Stimulated activated CD4-positive, alpha-beta T cell treated with anti-CD3 and anti-CD28 coated beads, Interleukin-4, amount 100 ng/mL, for 1 hour (primary cell): ENCODE data around the gene CERS6.

ENCODE experiments used
- DNase-seq: peaks from one replicate; pipeline ENCODE4 v3.0.0-alpha.2; 2020

The CERS6 gene

DNA sequence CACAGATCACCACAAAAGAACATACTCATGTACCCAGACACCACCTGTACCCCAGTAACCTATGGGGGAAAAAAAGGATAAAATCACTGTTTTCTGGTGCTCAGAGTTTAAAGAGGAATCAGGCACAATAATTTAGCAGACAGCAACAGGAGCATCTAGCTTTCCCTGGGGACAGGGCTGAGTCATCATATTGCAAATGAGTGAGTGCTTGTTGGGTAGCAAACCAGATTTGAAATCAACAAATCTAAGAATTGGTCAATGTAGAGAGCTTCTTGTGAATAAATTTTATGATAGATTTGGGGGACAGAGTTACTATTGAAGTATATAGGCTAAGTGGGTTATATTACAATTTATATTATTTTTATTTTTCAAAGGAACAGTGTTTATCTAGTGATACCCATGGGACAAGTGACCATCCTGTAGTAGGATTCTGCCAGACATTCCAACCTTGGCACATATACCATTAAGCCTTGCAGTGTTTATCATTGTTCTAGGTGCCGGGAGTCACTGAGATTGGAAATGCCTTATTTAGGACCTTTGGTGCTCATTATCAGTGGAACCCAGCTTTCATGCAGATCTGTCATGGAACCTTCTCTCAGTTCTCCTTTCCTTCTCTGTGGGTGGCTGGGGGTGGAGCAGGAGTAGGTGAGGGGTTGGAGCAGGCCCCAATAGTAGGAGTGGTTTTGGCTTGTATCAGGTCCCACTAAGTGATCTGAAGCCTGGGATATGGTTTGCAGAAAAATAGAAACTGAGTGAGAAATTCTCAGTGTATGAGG is 117.2 kb downstream of the CERS6 start:
- no peak for DNase-seq

DNA sequence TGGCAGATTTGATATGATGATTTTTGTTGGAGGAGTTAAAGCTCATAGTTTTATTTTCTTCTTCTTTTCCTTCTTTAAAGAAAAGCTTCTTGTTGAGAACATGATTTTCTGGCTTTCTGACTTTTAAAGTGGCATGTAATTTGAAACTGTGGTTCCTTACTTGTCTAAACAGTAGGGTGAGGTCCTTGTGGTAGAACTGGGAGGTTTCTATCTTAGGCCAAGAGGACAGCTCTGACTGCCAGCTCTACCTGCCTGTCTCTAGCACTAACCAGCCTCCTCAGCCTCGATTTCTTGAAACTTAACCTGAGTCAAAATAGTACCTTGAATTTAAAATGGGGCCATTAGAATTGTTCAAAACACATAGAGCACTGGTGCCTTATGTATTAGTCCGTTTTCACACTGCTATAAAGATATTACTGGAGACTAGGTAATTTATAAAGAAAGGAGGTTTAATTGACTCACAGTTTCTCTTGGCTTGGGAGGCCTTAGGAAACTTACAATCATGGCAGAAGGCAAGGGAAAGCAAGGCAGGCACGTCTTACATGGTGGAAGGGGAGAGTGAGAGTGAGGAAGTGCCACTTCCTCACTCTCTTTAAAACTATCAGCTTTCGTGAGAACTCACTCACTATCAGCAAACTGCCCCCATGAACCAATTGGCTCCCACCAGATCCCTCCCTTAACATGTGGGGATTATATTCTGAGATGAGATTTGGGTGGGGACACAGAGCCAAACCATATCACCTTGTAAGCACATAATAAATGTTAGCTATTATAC is 119.0 kb downstream of the CERS6 start:
- DNase-seq = no peak

DNA sequence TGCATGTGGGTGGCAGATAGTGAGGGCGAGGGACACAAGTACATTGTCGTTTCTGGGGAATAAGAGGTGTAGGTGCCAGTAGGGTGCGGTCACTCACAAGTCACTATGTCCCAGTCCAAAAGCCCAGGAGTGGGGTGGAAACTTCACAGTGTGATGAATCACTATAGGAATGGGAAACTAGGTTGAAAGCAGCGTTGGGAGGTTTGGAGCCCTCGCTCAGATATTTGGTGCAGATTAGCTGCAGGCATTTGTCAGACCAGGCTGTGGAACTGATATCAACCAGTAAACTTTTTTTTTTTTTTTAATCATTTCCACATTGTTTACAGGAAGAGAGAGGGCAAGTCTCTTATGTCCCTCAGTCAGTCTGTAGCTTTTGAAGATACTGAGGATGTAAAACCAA is 121.8 kb downstream of the CERS6 start:
- DNase-seq = no peak

DNA sequence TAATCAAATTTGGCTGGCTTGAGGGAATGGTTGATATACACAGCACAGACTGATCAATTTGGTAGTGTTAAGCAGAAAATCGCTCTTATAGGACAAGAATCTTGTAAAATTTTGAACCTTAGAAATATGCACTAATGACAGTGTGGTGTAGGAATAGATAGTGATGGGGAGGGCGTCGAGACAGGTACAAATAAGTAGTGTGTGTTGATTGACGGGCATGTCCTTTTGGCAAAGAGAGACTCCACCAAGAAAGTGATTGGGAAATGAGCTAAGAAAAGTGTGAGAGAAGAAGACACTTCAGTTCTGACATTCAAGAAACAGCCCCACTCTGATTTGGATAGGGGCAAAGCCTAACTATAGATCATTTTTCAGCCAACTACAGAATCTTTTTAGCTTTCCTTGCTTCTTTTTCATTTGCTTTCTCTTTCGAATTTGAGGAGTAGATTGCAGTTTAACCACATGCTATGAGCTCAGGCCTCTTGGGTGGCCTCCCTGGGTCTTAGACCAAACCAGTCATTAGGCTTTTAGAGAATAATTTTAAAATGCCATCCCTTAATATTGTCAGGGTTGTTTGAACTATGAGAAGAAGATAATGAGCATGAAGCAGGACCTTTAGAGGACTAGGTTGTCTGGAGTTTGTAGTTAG is 127.1 kb downstream of the CERS6 start:
- DNase-seq = no peak

DNA sequence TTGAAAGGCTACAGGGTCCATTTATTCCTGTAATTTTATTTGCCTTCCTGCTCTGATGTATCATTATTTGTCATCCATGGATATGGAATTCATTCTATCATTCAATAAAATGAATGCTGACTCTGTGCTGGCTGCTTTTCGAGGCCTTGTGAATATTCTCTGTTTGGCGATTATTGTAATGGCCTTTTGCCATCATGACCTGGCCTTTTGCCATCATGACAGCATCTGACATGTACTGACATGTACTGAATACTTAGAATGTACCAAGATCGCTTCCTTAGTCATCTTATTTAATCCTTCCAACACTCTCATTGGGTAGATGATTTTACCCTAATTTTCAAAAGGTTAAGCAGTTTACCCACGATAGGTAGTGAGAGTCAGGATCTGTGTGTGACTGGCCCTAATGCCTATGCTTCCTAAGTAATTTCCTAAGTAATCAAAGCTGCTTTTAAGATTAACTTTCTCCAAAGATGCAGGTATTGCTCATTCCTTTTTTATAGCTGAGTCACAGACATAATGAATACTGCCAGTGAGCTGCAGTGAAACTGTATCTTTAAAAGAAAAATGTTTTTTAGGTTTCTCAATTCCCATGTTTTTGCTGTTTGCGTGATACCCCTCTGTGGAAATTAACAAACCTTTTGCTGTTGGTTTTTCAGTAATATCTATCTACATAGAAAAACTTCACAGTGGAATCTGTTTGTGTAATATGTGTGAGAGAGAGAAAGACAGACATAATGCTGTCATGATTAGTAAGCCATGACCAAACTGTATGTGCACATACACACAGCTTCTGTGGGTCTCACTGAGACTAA is 127.8 kb downstream of the CERS6 start:
- DNase-seq = no peak

DNA sequence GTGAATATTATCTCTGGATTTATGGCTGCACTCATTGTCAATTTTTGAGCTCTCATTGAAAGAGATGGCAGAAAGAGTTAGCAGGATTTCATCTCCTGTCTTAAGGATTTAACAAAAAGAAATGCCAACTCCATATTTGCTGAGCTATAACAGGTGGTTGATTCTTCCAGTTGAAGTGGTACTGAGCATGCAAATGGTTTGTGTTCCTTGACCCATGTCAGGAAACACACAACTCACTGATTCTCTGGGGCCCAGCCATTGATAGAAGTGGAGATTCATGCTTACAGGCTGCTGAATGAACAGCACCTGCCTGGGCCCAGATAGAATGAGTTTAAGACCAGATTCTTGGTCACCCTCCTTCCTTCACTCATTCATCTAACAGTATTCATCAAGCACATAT is 128.8 kb downstream of the CERS6 start:
- no peak for DNase-seq

DNA sequence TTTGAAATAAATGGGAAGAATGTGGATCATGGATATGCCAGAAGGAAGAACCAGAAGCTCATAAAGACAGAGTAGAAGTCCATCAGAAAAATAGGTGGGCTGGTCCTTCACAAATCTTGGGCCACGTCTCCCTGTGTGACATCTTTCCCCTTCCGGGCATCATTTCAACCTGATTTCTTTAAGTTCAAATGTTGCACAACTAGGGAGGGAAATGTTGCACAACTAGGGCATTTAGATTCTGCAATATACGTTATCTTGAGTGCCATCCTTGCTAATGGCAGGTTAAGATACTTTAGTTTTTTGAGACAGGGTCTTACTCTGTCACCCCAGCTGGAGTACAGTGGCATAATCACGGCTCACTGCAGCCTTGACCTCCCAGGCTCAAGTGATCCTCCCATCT is 129.6 kb downstream of the CERS6 start:
- DNase-seq = no peak

DNA sequence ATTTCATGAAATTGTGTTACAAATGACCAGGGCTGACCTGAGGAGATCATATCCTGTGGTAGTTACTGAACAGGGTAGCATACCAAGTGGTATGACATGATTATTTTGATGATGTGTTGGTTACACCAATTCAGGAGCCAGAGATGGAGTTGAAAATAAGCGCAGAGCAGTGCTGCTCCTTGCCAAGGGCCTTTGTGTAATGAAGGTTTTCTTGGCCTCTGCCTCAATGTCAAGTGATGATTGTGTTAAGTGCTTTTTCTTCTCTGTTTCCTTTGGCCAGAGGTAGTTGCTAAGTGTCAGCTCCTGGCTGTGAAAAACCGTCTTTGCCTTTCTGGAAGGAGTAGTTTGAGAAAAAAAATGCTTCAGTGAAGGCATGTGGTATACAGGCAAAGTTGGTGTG is 131.2 kb downstream of the CERS6 start:
- no peak for DNase-seq

DNA sequence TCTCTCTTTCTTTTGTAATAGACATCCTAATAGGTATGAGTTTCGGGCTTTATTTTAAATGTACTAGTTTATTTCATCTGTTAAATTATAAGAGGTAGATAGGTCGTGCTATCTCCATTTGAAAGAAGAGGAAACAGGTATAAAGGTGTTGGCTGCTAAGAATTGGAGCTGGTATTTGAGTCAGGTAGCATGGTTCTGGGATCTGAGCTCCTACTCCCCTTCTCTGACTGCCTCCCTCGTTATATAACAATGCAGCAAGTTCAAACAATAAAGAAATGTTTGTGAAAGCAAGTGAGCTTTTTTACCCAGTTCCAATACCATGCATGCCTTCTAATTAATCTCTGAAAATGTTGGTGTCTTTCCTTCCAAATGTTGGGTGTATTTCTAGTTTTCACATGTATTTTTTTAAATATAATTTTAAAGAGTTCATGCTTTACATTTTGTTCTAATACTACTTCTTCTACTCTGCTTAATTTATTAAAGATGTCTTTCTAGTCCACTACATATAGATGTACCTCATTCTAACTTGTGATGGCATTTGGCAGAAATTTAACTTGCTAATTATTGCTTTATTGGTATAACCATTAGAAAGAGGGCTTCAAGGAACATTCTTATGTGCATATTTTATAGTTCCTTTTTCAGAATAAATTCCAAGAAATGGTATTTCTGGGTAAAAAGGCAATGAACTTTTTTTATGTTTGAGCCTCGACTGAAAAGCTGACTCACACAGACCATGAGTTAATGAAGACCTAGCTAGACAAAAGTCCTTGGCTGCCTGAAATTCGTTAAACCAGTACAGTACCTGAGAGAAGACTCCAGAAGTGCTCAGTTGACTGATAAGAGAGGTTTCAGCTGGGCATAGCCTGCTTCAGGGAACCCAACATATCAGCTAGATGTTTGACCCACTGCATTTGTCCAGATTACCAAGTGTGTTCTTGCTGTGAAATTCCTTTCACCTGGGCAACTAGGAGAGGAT is 133.5 kb downstream of the CERS6 start:
- DNase-seq = no peak

DNA sequence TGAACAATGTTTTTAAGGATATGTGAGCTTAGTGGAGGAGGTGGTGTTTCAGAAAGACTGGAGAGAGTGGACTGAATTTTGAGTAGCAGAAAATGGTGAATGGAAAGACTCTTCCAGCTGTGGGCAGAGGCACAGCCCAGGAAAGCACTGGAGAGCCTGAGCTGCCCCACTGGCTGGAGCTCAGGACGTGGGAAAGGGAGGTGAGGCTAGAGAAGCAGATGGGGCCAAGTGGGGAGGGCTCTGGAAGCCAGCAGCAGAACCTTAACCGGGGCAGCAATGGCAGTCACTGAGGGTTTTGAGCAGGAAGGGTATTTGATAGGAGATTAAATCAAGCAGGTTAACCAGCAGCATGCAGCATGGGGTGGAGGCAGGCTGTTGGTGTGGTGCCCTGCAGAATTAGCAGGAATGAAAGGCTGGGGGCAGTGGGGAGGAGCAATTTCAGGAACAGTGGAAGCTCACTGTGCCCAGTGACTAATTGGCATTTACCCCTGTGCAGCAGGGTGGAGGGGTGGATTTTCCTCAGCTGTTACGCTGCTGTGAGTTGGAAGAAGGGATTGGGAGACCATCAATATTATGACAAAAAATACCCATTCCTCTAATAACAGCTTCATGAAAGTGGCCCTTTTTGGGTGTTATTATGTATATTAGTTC is 136.2 kb downstream of the CERS6 start:
- DNase-seq = no peak

DNA sequence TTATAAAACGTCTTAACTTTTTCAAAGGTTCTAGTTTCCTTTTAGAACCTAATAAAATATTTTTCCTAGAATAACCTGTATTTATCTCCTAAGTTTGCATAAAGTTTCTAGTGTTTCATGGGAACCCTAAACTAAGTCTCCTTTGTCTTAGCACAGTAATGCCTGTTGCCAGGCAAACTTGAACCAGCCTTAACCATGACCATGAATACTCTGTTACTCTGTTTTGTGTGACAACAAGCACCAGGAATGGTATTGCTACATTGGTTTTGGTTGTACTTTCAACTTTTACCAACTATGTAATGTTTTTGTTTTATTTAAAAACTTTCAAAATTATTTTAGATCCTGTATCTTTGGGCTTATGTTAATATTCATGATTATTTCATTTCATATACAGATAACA is 137.6 kb downstream of the CERS6 start:
- no peak for DNase-seq

DNA sequence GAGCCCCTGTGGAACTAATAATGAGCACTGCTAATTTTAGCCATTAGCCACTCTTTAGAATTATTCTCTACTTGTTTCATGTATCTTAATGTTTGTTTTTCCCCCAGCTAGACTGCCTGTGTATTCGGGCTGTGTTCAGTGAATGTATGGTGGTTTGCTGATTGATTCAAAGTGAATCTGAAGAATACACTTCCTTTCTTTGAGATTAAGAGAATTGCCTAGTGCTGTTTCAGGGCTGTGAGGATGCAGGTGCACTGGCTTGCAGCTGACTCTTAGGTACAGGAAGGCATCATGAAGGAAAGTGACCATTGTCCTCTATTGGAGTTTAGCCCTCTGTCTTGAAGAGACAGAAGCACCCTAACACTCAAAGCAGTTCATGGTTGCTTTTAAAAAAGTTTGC is 138.7 kb downstream of the CERS6 start:
- no peak for DNase-seq

DNA sequence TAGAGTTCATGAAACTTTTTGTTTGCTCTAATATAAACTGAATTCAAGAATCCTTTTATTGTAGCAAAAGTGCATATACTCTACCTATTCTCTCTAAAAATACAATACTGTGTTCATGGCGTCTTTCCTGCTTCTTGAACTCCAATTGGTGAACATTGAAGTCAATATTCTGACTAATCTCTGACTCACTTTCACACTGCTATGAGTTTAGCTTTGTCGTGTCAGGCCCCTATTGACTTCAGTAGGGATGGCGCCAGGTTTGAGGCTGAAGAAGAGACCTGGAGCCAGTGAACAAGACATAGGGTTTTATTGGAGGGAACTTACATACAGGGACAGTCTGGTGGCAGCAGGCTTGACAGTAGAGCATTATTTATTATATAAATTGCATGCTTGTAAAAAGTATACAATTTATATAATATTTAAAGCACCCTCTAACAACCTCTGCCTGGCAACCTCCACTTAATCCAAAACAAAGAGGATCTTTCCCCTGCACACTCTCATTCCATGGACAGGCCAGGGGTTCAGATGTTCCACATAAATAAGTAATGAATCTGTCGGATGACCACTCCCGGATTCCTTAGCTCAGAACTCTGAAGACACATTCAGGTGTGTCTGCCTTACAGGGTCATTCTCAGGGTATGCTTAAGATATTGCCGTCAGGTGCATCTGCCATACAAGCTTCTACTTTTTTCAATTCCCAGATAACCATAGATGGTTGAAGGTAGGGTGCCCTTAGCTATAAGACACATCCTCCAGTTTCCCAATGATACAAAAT is 141.0 kb downstream of the CERS6 start:
- DNase-seq = no peak

DNA sequence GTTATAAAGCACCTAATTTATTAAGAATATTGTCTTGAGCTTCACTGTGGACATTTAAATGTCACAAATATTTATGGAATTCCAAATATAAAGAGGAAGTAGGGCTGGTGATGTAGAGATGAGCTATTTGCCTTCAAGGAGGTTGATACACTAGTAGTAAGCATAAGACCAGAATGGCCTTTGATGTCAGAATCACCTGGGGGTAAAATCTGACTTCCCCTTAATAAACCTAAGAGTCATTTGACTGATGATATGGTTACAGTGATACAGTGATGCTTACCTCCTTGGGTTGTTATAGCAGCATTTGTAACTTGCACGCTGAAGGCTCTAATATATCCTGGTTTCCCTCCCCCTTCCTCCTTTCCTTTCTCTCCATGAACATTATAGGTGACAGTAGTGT is 143.7 kb downstream of the CERS6 start:
- DNase-seq = no peak

DNA sequence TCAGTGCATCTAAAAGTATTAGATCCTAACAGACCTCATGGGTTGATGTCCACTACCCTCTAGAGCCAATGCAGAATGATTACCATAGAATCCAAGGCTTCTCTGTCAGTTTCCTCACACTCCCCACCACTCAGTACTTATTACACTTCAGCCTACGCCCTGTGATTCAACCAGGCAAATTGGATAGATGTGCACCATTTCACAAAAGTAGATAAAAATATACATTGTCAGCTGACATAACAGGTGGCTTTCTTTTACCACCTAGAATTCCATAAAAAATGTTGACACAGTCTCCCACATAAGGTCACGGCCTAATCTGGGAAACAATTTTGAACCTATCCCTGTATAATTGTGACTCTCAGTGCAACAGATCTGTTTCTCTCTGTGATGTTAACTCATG is 144.9 kb downstream of the CERS6 start:
- no peak for DNase-seq

DNA sequence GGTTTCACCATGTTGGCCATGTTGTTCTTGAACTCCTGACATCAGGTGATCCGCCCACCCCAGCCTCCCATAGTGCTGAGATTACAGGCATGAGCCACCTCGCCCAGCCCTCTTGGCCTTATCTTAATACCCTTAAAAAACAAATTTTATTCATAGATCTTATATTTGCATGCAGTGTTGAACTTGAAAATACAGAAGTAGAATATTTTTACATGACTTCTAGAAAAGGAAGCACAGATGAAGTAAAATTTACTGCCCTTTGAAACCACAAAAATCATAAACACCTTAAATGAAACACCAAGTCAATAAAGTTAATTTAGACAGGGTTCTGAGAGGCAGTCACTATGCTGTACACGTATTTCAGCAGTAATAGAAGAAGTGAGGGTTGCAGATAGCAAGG is 145.7 kb downstream of the CERS6 start:
- no peak for DNase-seq

DNA sequence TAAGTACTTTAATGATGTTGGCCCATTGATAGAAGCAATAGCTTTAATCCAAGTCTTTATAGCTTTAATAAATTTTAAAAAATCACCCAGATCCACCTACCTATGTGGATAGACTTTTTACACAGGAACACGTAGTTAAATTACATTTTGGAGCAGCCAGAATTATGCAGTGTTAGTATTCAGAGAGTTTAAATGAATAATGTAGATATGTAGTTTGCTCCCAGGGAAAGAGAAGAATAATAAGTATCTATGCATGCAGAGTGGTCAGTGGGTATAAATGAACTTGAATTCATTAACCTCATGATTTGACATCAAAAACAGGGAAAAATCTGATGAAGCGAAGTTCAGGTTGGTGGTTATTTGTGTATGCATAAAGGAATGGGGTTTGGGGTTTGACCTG is 146.3 kb downstream of the CERS6 start:
- DNase-seq = no peak

DNA sequence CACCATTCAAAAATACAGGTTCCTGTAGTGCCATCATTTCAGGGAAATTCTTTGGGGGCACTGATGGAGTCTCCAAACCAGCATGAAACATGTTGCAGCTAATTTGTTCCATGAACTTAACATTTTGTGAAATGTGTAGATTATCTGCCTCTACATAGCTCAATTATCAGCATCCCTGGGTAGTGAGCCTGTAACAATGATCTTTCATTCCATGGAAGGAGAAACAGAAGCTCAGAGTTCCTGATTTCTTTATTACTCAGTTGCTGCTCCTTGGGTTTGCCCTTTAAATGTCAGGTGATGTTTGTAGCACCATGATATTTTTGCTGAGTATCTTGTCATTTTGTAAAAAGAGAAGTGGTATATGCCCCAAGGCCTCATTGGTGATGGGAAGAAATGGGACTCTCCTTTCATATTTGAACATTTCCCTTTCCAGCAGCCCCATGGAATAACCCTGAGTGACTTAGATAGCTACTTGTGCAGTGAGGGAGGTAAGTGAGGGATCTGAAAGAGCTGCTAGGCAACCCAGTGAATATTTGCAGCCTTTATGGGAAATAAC is 146.9 kb downstream of the CERS6 start:
- DNase-seq = no peak

DNA sequence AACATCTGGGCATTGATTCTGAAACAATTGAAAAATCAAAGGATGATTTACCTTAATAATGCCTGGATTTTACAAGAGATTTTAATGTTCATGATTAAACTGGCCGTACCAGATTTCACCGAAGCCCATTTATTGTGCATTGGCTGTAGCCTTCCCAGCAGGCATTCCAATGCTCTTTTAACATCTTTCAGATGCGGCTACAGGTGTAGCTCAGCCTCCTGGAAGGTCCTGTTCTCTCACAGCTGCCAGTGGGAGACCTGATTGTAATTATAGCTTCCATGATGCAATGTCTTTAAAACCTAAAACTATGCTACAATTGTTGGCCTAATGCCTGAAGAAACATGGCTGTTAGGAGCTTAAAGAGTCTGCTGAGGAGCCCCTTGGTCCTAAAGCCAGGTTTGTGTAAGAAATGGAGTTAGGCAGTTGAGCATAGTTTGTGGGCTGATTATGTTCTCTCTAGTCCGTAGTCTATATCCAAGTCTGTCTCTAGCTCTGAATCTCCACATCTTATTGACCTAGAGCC is 147.4 kb downstream of the CERS6 start:
- no peak for DNase-seq

DNA sequence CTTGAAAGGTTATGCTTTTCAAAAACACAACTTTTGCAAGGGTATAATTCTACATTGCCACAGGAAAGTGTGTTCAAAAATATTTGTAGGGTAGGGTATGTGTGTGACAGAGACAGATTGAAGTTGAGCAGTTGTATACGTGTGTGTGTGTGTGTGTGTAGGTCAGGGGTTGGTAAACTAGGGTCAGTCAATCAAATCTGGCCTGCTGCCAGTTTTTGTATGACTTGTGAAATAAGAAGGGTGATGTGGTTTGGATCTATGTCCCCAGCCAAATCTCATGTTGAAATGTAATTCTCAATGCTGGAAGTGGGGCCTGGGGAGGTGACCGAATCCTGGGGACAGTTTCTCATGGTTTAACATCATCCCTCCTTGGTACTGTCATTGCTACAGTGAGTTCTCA is 148.2 kb downstream of the CERS6 start:
- no peak for DNase-seq
